GM19397 (cell line): ENCODE results near the gene NLRP12.
"Not testable (repeated sequence)": the region's sequence is repeated elsewhere in the genome, so short reads cannot be mapped to it uniquely, and the experiment has no call there.

Experiments used
- ATAC-seq: cut with Tn5 transposase; IDR thresholded peaks from one replicate; pipeline ENCODE4 v1.9.1; 2021; ENCODE audit warnings: mild to moderate bottlenecking, moderate library complexity; ENCODE audit not compliant: unreplicated experiment

The NLRP12 gene

GRCh38 chr19:53840241-53840640, 16.1 kb upstream of the NLRP12 start:
- not testable (repeated sequence) for ATAC-seq

GRCh38 chr19:53838446-53838845, 14.3 kb upstream of the NLRP12 start:
- not testable (repeated sequence) for ATAC-seq

- not testable (repeated sequence) for ATAC-seq
Measured at GRCh38 chr19:53832861-53833260, 8.7 kb upstream of the NLRP12 start.

- no peak for ATAC-seq
Measured at GRCh38 chr19:53828531-53828930, 4.4 kb upstream of the NLRP12 start.

- ATAC-seq = no peak
Measured at GRCh38 chr19:53826876-53827275, 2.8 kb upstream of the NLRP12 start.

- no peak for ATAC-seq
Measured at GRCh38 chr19:53823380-53824120, 564 bp downstream of the NLRP12 start.

- ATAC-seq = no peak
Measured at GRCh38 chr19:53819861-53820260, 4.3 kb downstream of the NLRP12 start.

- ATAC-seq = no peak
Measured at GRCh38 chr19:53818756-53819155, 5.4 kb downstream of the NLRP12 start.

GRCh38 chr19:53813996-53814395, 10.1 kb downstream of the NLRP12 start:
- ATAC-seq = no peak

GRCh38 chr19:53812335-53812734, 11.8 kb downstream of the NLRP12 start:
- ATAC-seq = no peak

- ATAC-seq = no peak
Measured at GRCh38 chr19:53810891-53811290, 13.2 kb downstream of the NLRP12 start.

- no peak for ATAC-seq
Measured at GRCh38 chr19:53810187-53810546, 13.9 kb downstream of the NLRP12 start.

GRCh38 chr19:53809518-53810186, 14.5 kb downstream of the NLRP12 start:
- no peak for ATAC-seq

- no peak for ATAC-seq
Measured at GRCh38 chr19:53808710-53809125, 15.4 kb downstream of the NLRP12 start.

- ATAC-seq = no peak
Measured at GRCh38 chr19:53801257-53801656, 22.9 kb downstream of the NLRP12 start.

GRCh38 chr19:53795019-53795418, 29.1 kb downstream of the NLRP12 start:
- no peak for ATAC-seq

- peak; percentile 81 for ATAC-seq
Measured at GRCh38 chr19:53792721-53793433, 31.2 kb downstream of the NLRP12 start.

- ATAC-seq = no peak
Measured at GRCh38 chr19:53789708-53790678, 34.1 kb downstream of the NLRP12 start.

- ATAC-seq = no peak
Measured at GRCh38 chr19:53787266-53787665, 36.8 kb downstream of the NLRP12 start.

GRCh38 chr19:53786744-53787143, 37.4 kb downstream of the NLRP12 start:
- no peak for ATAC-seq
